ENCODE data around the gene LDHAL6B.

DNA sequence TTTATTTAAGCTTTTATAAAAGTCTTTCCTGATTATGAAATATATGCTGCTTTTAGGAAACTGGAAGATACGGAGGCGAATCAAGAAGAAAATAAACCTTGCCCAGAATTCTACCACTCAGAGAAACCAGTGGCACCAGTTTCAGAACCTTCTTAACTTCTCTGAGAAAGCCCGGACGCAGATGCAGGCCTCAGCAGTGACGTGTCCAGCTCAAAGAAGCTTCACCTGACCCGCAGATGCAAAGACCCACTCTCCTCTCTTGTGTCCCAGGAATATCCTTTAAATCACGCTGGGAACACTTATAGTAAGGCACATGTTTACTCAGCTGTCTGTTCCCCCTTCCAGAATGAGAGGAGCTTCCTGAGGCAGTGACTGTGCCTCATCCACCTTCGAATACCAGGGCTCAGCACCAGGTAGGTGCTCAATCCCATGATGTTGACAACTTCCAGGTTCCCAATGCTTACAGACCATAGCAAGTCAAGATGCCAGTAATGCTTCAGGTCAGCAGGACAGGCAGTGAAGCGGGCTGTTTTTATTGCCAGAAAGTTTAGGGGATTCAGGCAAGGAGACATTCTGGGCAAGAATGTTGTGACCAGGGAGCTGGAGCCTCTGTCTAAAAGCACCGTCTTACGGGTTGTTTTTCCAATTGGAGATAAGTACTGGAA is 39.9 kb upstream of the LDHAL6B start:
- TF ChIP-seq POLR2AphosphoS5 (IDR thresholded peaks at IDR 0.05) (no peak), EP300 (IDR thresholded peaks at IDR 0.05) (no peak)

Measured in esophagus muscularis mucosa (tissue), 3 donors.